ENCODE results near the gene EML1.

EML1 gene

GRCh38 chr14:99831903-99832685, 38.9 kb downstream of the EML1 start:
- in situ Hi-C loops (cut with MboI; ENCODE audit: low pct_unique_long_range_greater_than_20kb, low sequenced_read_pairs, unreplicated experiment): no loop called here
- TF ChIP-seq CTCF (IDR thresholded peaks at IDR 0.05; ENCODE audit: extremely low read depth, insufficient read depth, missing control alignments): no peak
- DNase-seq (ENCODE audit: low spot score): no peak

GRCh38 chr14:99837822-99838221, 44.6 kb downstream of the EML1 start:
- in situ Hi-C loops (cut with MboI; ENCODE audit: low pct_unique_long_range_greater_than_20kb, low sequenced_read_pairs, unreplicated experiment): no loop called here
- DNase-seq (ENCODE audit: low spot score): no peak
- TF ChIP-seq CTCF (IDR thresholded peaks at IDR 0.05; ENCODE audit: extremely low read depth, insufficient read depth, missing control alignments): no peak

GRCh38 chr14:99838639-99839134, 45.5 kb downstream of the EML1 start:
- no peak for DNase-seq (ENCODE audit: low spot score)
- in situ Hi-C loops (cut with MboI; ENCODE audit: low pct_unique_long_range_greater_than_20kb, low sequenced_read_pairs, unreplicated experiment): no loop called here
- no peak for TF ChIP-seq CTCF (IDR thresholded peaks at IDR 0.05; ENCODE audit: extremely low read depth, insufficient read depth, missing control alignments)

- in situ Hi-C loops (cut with MboI; ENCODE audit: low pct_unique_long_range_greater_than_20kb, low sequenced_read_pairs, unreplicated experiment): no loop called here
- DNase-seq (ENCODE audit: low spot score): no peak
- no peak for TF ChIP-seq CTCF (IDR thresholded peaks at IDR 0.05; ENCODE audit: extremely low read depth, insufficient read depth, missing control alignments)
These were observed 46.5 kb downstream of the EML1 start for GRCh38 chr14:99839696-99840095.

- TF ChIP-seq CTCF (IDR thresholded peaks at IDR 0.05; ENCODE audit: extremely low read depth, insufficient read depth, missing control alignments): no peak
- in situ Hi-C loops (cut with MboI; ENCODE audit: low pct_unique_long_range_greater_than_20kb, low sequenced_read_pairs, unreplicated experiment): no loop called here
- no peak for DNase-seq (ENCODE audit: low spot score)
These were observed 47.1 kb downstream of the EML1 start for GRCh38 chr14:99840265-99840664.

- DNase-seq (ENCODE audit: low spot score): no peak
- in situ Hi-C loops (cut with MboI; ENCODE audit: low pct_unique_long_range_greater_than_20kb, low sequenced_read_pairs, unreplicated experiment): no loop called here
- no peak for TF ChIP-seq CTCF (IDR thresholded peaks at IDR 0.05; ENCODE audit: extremely low read depth, insufficient read depth, missing control alignments)
These were observed 47.6 kb downstream of the EML1 start for GRCh38 chr14:99840774-99841305.

Measured in GM13977 (cell line).